Measurements from ENCODE around the gene FAM114A2.

The FAM114A2 gene

DNA sequence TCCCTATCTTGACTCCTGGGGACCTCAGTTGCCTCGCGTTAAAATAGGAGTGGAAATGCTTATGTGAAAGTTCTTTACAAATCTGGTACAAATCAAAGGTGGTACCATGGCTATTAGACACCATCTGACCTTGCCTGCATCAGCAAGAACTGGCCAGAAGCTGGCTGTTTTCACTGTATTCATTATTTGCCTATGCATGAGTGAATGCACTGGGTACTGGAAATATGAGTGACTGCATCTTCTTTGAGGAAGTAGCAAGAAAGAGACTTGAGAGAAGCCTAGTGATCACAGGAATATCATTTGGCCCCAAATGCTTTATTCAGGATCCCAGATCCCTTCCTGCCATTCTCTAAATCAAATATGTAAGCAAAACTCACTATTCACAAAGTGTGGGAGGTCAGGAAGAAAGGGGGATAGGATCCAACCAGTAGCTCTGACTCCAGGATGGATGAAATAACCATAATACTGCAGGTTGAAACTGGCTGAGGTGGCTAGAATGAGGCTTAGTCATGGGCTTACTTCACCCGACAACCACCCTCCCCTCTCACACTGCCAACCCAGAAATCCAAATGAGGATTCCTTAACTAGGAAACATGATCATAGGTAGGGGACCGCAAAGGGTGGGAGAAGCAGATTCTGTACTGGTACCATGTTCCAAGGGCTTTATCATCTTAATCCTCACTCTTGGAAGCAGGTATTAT is 56.7 kb downstream of the FAM114A2 start:
- DNase-seq, result no peak

- DNase-seq, result no peak
Measured at GRCh38 chr5:153979028-153979783, 59.5 kb downstream of the FAM114A2 start.

- no peak for DNase-seq
Measured at GRCh38 chr5:153974813-153975163, 63.9 kb downstream of the FAM114A2 start.

DNA sequence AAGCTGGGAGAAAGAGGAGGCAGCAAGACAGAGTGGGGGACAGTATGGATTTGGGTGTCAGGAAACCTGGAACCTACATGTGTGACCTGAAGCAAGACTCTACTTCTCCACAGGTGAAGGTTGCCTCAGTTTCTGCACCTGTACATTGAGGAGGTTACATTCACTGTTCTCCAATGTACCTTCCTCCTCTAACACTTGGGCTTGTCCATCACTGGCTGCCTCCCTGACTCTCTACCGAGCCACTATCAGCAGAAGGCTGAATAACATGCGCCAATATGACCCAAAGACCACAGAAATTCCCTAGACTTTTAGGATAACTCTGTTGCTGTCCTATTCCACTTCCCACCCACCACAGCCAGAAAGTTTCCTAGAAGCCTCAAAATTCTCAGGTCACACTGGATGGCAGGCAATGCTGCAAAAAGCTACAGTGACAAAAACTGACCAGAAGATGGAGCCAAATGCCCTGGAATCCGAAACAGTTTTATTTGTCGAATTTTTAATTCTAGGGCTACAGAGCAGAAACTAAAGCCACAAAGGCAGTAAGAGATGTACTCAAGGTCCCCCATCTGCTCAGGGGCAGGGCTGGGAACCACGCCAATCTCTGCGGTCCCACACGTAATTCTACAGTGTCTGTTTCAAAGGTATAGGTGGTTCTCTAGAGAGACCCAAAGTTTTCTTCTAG is 64.4 kb downstream of the FAM114A2 start:
- no peak for DNase-seq

GRCh38 chr5:153972240-153972639 is 66.5 kb downstream of the FAM114A2 start:
- no peak for DNase-seq

- DNase-seq, result no peak
Measured at GRCh38 chr5:153970496-153970895, 68.2 kb downstream of the FAM114A2 start.

GRCh38 chr5:153969563-153969895 is 69.2 kb downstream of the FAM114A2 start:
- DNase-seq, result no peak

DNA sequence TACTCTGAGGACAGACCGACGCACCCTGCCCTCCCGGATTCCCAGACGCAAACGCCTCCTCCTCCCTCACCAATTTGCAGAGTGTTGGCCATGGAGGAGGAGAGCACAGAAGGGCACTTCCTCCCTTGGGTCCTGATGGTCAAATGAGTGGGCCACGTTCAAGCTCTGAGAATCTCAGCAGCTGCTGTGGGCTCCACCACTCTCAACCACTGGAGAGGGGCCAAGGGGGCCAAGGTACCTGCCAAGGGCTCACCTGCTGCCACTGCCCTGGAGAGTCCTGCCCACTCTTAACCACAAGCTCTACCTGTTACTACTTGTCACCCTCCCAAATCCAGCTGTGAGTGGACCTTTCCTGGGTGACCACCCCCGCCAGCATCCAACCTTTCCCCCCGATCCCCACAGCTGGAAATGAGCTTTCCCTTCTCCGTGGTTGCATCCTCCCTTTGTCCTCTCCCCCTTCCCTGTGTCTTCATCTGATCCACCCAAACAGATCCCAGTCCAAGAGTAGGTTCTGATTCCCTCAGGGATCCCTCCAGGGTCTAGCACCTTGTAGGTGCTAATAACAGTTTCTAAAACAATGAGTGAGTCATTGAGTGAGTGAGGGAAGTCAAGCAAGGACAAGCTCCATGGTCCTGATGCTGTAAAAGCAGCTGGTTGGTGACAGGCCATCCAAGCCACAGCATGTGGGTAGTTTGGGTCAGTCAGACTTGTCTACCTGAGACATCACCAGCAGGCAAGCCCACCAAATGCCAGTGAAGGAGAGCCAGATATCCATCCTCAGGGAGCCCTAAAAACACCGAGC is 69.7 kb downstream of the FAM114A2 start:
- DNase-seq, result no peak

- DNase-seq, result no peak
Measured at GRCh38 chr5:153964880-153965645, 73.6 kb downstream of the FAM114A2 start.

- DNase-seq, result no peak
Measured at GRCh38 chr5:153964191-153964879, 74.4 kb downstream of the FAM114A2 start.

DNA sequence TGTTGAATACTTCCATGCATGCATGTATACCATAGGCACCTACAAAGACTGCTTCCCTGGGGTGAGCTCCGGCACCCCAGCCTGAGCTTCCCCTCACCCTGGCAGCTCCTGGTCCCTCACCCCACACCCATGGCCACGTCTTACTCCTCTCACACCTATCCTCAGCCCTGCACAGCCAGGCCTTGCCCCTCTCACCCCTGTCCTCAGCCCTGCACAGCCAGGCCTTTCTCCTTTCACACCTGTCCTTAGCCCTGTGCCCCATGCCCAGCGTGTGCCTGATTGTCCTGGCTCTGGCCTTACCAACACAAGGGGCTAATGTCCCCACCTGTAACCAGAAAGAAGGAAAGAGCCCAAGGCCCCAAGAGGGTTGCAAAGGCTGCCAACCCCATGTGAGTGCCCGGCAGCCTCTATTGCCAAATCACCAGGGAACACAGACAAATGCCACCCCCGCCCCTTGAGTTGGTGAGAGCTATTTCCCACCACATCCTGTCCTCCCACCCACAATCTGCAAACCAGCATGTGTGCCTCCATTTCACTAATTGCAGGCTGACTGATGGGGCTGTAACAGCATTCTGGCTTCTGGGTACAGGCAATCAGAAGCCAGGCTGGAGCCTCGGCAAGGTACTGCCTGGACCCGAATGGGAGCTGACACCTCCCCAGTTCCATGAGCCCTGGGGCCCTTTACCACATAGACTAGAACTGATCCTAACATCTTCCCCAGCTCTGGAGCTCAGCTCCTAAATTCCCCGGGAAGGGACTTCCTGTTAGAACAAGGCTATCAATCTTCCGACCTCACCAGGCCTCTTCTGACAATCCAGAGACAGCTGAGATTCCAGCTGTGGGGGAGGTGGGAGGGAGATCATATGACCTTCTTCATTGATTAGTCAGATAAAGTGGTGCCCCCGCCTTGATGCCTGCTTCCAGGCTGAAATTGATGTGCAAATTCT is 78.2 kb downstream of the FAM114A2 start:
- DNase-seq, result no peak

DNA sequence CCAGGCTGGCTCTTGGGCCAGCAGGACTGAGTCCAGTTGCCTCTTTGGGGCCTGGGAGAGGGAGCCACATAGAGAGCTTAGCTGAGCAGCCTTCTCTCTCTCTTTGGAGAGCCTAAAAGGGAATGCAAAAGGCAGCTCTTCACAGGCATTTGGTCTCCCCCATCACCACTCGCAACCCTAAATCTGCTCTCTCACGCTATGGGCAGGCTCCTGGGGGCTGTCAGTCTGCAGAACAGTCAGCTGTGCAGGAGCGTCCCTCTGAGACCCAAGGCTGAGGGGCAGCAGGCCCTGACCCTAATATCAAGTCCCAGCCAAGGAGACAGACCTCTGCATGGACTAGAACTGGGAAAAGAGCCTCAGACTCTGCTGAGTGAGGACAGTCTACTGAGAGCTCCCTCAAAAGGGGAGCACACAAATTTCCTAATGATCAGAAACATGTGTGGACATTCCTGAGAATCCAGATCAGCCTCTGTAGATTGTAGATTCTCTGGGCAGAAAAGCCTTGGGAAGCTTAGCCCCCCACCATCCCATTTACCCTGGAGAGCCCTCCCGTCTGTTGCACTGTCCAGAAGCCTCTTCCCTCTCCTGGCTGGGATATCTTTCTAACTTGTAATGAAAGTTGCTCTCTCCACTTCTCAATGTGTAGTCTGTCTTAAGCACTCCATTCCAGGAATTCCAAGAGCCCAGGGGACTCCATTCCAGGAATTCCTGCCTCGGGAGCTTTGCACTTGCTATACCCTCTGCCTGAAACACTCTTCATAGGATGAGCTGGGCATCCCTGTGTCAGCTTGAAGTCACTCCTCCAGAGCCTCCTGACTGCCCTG is 79.4 kb downstream of the FAM114A2 start:
- DNase-seq, result no peak

DNA sequence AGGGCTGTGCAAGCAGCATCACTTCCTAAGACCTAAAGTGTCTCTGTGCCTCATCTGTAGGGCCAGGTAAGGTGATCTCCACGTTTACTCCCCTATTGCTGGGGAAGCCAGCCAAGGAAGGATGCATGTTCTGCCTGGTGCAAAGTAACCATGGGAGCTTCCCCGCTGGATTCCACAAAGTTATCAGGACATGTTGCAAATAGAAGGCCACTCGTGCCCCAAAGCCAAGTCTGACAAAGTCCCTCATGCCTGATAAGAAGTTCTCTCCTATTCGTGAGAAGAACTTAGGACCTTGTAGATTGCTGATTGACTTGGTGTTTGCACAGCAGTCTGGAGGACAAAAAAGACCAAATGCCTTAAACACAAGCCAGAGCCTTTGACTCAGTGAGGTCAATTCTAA is 81.5 kb downstream of the FAM114A2 start:
- no peak for DNase-seq

- no peak for DNase-seq
Measured at GRCh38 chr5:153953411-153953810, 85.3 kb downstream of the FAM114A2 start.

DNA sequence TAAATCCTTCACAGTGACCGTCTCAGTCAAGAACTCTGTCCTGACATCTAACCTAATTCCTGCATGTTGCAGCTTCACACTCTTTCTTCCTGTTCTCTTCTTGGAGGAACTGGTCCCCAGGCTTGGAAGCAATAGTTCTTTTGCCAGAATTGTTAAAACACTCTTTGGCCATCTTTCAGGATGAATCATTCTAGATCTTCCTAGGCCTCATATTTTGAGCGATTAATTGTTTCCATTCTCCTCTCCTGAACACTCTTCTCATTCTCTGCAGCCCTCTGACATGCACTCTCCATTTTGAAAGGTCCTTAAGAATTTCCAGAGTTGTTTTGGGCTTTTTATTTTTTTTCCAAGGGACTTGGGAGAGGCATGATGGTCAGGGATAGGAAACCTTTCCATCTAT is 85.8 kb downstream of the FAM114A2 start:
- no peak for DNase-seq

DNA sequence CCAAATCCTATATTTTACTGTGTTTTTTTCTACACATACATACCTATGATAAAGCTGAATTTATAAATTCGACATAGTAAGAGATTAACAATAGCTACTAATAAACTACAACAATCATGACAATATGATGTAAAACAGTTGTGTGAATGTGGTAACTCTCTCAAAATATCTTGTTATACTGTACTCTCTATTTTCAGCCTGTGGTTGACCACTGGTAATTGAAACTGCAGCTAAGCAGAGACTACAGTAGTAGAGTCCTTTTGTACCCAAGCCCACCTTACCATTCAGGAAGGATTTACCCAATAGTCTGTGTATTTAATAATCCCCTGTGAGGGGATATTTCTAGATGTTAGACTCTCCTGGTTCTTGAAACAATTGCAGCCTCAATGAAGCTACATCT is 86.7 kb downstream of the FAM114A2 start:
- no peak for DNase-seq

DNA sequence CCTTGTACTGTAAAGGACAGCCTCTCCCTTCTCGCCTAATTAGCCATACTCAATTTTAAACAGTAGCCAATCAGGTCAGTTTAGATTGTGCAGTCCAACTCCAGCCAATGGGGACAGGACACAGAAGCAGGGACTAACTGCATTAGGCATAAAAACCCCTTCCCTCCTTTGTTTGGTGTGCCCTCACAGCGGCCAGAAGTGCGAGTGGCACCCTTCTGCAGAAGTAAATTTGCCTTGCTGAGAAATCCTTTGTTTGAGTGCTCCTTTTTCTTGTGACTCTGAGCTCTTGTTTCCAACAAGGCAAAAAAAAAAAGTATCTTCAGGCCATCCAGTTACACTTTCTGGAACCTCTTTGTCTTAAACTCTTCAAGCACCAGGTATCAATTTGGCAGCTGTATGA is 97.4 kb downstream of the FAM114A2 start:
- DNase-seq, result no peak

Measured in activated CD4-positive, alpha-beta T cell treated with anti-CD3 and anti-CD28 coated beads for 1 hour (primary cell).